ENCODE measurements around the gene PCTP. TPM values are rescaled to one million over a fixed set of nuclear protein-coding genes. Genes with fewer than 3 reads are reported as not detected.

The PCTP gene
- total RNA-seq, 4 donors from 2014 or later, result 5.0 to 14.3 (median 6.9) TPM

GRCh38 chr17:55777471-55777971, 26.7 kb downstream of the PCTP start:
- intact Hi-C loops (cut with DNase I; ENCODE audit: low total_unique reads), result no loop called here
- no peak for DNase-seq (ENCODE audit: low spot score in 2 of 2)
- TF ChIP-seq CTCF (IDR thresholded peaks at IDR 0.05), result no peak
- no peak for TF ChIP-seq POLR2A (IDR thresholded peaks at IDR 0.05)
- WGBS, 2 donors, result 76 to 80% methylated on average over 2 of the region's 2 CpGs
- no peak overlapping the region for H3K4me3 ChIP-seq (ENCODE audit: low read depth, poor library complexity, severe bottlenecking)

DNA sequence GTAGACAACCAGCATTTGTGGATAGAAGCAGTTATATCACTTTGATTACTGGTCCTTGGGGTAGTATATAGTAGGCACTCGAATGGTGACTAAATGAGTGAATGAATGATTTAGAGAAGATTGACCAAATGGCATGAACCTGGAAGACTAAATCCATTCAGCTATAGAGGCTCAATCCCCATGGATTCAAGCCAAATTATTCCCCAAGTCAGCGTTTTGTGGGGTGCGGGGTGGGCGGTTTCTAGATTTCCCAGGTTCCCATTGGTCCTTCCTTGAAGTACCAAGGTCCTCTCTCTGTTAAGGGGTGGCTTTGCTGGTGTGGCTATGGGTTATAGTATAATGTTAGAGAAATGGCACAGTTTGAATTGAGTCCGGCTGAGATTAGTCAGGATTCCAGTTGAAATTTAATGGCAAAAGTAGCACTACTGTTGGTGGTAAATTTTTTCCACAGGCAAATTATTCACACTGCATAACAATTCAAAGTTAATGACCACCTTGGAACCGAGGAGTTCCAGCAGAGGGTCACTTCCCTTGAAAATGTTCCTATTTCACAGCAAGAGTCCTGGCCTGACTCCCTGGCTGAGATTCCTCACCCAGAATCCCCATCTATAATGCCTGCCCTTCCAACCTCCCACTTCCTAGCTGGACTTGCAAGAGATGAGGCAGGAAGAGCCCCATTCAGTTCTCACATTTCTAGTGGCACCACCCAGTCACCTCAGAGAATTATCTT, 27.7 kb downstream of the PCTP start:
- 88 to 90% methylated on average over 6 of the region's 6 CpGs for WGBS, 2 donors
- intact Hi-C loops (cut with DNase I; ENCODE audit: low total_unique reads), result no loop called here

DNA sequence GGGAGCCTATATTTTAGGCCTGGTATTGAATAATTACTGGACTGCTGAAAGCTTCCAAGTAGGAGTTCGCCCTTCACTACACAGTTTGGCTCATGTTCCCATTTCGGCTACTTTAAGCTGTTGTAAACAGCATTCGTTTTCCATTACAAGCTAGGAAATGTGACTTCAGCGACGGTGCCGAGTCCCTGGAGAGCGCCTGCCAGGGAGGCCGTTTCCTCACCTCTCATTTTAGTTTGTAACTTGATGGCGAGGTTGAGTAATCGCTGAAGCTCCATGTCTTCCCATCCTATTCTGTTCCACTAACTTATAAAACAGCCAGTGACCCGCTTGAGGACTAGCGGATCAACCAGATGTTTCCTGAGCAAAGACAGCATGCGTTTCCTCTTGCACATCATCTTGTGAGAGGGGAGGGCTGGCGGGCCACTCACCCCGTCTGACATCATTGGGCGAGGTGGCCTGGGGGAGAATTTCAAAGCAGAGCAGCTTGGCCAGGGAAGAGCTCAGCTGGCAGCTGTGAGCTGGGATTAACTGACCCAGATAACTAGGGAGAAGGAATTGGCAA, 32.9 kb downstream of the PCTP start:
- TF ChIP-seq POLR2A (IDR thresholded peaks at IDR 0.05), result no peak
- TF ChIP-seq CTCF (IDR thresholded peaks at IDR 0.05), result no peak
- DNase-seq (ENCODE audit: low spot score in 2 of 2), result peak; percentile 76 to 96
- WGBS, 2 donors, result 36 to 48% methylated on average over 16 of the region's 16 CpGs
- intact Hi-C loops (cut with DNase I; ENCODE audit: low total_unique reads), result no loop called here
- no peak overlapping the region for H3K4me3 ChIP-seq (ENCODE audit: low read depth, poor library complexity, severe bottlenecking)

More for the DNA sequence above, 27.7 kb downstream of the PCTP start:
- no peak overlapping the region for H3K4me3 ChIP-seq (ENCODE audit: low read depth, poor library complexity, severe bottlenecking)
- TF ChIP-seq CTCF (IDR thresholded peaks at IDR 0.05) (no peak), POLR2A (IDR thresholded peaks at IDR 0.05) (no peak)
- DNase-seq (ENCODE audit: low spot score in 2 of 2), result no peak

DNA sequence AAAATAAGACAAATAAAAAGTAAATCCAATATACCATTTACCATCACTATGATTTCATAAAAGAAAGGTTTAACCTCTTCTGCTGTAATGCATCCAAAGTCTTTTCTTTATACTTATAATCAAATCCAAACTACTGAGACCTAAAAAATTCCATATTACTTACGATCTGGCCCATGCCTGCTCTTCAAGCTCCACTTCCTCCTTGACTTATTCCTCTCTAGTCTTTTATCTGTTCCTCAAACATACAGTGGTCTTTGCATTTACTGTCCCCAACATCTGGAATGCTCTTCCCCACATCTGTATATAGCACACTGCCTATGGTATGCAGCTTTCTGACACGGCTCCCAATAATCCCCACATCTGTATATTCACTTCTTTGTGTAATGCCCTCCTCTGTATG, 33.8 kb downstream of the PCTP start:
- DNase-seq (ENCODE audit: low spot score in 2 of 2), result no peak
- no peak for TF ChIP-seq POLR2A (IDR thresholded peaks at IDR 0.05)
- no peak for TF ChIP-seq CTCF (IDR thresholded peaks at IDR 0.05)
- WGBS, 2 donors, result 75 to 77% methylated on average over 2 of the region's 2 CpGs
- intact Hi-C loops (cut with DNase I; ENCODE audit: low total_unique reads), result no loop called here
- no peak overlapping the region for H3K4me3 ChIP-seq (ENCODE audit: low read depth, poor library complexity, severe bottlenecking)

- 68 to 90% methylated on average over 1 of the region's 1 CpG for WGBS, 2 donors
- intact Hi-C loops (cut with DNase I; ENCODE audit: low total_unique reads), result no loop called here
Measured at GRCh38 chr17:55785181-55785580, 34.3 kb downstream of the PCTP start.

More at GRCh38 chr17:55785181-55785580, 34.3 kb downstream of the PCTP start:
- no peak for TF ChIP-seq CTCF (IDR thresholded peaks at IDR 0.05)
- no peak for TF ChIP-seq POLR2A (IDR thresholded peaks at IDR 0.05)
- H3K4me3 ChIP-seq (ENCODE audit: low read depth, poor library complexity, severe bottlenecking), result no peak overlapping the region
- no peak for DNase-seq (ENCODE audit: low spot score in 2 of 2)

All from lower leg skin (tissue), 4 donors.